HG03558 (cell line): ENCODE results near the gene DDX10.
"Not testable (repeated sequence)": the region's sequence is repeated elsewhere in the genome, so short reads cannot be mapped to it uniquely, and the experiment has no call there.

Experiments used
- ATAC-seq: cut with Tn5 transposase; IDR thresholded peaks from one replicate; pipeline ENCODE4 v1.9.1; 2021; ENCODE audit warnings: moderate number of reproducible peaks; ENCODE audit not compliant: unreplicated experiment; ENCODE audit errors: extremely low read depth

DDX10 gene

DNA sequence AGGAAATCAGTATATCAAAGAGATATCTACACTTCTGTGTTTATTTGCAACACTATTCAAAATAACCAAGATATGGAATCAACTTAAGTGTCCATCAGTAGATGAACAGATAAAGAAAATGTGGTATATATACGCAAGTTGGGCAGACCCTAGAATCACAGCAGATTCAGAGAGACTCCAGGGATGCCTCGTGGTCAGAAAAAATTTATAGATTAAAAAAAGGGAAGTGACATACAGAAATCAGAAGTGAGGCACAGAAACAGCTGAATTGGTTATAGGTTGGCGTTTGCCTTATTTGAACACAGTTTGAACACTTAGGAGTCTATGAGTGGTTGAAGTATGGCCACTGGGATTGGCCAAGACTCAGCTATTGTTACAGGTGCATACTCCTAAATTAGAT lies 10.8 kb upstream of the DDX10 start:
- not testable (repeated sequence) for ATAC-seq

DNA sequence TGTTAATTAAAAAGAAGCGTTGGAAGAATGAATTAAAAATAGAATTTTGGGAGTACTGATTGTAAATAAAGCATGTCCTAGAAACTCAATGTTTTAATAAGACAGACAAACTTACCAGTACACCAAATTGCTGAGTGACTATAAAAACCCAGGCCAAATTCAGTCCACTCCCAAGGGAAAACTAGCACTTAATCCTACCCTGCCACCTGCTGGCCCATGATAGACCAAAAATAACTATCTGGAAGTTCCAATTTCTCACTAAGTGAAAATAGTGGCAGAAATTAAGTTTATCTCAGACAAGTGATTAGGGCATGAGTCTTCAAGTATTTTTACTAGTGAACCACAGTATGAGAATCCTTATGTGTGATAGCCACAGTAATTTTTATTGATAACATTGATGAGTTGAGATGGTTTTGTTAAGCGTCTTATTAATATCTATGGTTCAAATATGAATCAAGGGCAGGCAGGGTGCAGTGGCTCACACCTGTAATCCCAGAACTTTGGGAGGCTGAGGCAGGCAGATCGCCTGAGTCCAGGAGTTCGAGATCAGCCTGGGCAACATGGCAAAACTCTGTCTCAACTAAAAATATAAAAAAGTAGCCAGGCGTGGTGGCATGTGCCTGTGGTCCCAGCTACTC lies 9.8 kb upstream of the DDX10 start:
- ATAC-seq, result no peak

DNA sequence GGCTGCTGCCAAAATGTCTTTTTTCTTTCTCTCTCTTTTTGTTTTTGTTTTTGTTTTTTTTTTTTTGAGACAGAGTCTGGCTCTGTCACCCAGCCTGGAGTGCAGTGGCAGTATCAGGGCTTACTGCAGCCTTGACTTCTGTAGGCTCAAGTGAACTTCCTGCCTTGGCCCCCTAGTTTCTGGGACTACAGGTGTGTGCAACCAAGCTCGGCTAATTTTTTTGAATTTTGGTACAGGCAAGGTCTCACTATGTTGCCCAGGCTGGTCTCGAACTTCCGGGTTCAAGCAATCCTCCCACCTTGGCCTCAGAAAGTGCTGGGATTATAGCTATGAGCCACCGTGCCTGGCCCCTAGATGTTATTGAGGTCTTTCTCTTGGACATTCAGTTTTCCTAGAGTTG lies 2.2 kb upstream of the DDX10 start:
- ATAC-seq, result no peak

DNA sequence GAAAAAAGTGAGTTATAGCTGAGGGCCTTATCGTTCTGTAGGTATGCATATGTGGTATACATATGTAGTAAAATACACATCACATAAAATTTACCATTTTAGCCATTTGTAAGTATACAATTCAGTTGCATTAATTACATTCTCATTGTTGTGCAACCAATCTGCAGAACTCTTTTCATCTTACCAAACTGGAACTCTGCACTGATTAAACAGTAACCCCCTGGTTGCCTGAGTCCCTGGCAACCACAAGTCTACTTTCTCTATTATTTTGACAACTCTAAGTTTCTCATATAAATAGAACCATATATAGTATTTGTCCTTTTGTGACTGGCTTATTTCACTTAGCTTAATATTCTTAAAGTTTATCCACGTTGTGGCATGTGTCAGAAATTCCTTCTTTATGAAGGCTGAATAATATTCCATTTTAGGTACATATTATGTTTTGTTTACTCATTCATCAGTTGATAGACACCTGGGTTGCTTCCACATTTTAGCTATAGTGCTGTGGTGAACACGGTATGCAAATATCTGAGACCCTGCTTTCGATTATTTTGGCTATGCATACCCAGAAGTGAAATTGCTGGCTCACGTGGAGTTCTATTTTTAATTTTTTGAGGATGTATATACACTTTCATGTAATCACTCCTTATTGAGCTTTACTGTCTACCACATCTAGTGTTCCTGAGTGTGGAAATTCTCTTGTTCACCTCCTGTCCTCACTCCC lies 1.6 kb upstream of the DDX10 start:
- peak; percentile 39 for ATAC-seq

DNA sequence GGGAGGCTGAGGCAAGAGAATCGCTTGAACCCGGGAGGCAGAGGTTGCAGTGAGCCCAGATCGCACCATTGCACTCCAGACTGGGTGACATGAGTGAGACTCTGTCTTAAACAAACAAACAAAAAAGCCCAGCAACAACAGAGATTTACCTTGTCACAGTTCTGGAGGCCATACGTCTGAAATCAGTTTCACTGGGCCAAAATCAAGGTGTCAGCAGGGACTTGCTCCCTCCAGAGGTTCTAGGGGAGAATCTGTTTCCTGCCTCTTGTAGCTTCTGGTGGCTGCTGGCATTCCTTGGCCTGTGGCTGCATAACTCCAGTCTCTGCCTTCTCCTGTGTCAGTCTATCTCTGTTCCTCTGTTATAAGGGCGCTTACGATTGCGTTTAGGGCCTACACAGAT lies 1.5 kb downstream of the DDX10 start:
- ATAC-seq, result no peak

DNA sequence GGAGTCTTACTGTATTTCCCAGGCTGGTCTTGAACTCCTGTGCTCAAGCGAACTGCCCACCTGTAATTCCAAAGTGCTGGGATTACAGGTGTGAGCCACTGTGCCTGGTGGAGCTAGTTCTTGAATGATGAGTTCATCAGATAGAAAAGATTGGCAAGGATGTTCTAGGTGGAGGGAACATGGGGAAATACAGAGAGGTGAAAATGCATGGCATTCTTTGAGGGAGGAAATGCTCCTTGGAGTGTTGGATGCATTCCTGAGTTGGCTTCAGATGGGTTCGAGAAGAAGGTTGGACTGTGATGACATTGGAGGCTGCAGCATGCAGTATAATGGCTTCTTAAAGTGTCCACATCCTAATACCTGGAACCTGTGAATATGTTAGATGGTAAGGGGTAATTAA lies 4.4 kb downstream of the DDX10 start:
- ATAC-seq, result no peak

DNA sequence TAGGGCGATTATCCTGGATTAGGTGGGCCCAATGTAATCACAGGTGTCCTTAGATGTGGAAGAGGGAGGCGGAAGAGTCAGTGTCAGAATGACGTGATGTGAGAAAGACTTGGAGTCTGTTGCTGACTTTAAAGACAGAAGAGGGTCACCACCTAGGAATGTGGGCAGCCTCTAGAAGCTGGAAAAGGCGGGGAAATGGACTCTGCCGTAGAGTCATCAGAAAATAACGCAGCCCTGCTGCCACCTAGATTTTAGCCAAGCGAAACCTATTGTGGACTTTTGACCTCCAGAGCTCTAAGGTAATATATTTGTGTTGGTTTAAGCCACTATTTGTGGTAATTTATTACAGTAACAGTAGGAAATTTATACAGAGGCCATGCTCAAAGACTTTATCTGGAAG lies 4.8 kb downstream of the DDX10 start:
- ATAC-seq, result no peak

DNA sequence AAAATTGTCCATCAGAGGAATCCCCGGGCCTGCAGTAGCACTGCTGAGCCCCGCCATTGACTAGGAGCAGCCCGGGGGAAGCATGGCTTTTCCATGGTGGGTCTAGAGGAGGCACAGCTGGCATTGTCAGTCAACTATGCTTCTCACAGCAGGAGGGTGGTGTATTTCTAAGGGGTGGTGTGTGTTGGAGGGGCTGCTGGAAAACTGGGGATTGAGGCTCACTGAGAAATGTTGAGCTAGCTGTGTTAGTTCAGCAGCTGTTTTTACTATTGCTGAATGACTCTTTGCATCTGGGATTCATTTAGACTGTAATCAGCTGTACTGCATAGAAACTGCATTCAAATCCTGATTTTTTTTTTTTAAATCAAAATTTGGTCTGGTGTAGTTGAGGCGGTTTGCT lies 5.6 kb downstream of the DDX10 start:
- no peak for ATAC-seq

DNA sequence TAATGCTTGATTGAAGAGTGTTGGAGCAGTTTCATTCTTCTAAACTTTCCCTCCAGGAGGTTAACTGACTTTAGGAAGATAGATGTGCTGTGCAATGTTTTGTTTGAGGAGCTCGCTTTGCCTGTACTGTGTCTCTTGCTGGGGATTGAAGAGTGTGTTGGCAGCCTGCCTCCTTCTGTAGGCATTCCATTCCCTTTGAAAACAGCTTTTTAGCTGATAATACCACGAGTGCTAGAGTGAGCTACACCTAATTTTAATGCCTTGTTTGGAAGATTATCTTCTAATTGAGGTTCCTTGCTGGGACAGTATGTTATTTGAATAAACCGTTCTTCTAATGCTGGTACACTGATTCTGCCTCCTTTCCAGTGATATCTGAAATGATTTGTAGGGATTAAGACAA lies 7.2 kb downstream of the DDX10 start:
- ATAC-seq, result no peak

DNA sequence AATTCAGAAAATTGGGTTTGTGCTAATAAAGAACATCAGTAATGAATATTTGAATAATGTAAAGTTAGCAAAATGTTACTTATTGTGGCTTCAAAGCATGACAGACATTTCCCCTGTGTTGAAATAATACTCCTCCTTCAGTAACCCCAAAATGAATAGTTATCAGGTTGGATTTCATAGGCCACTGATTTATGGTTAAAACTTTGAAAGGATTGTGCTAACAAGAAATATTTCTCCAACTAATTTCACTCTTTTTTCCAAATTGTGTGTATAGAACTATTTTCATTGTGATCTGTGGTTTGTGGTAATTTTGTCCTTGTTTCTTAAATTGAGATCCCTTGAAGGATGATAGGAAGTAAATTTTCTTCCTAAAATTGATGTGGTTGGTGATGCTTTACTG lies 7.9 kb downstream of the DDX10 start:
- ATAC-seq, result no peak

DNA sequence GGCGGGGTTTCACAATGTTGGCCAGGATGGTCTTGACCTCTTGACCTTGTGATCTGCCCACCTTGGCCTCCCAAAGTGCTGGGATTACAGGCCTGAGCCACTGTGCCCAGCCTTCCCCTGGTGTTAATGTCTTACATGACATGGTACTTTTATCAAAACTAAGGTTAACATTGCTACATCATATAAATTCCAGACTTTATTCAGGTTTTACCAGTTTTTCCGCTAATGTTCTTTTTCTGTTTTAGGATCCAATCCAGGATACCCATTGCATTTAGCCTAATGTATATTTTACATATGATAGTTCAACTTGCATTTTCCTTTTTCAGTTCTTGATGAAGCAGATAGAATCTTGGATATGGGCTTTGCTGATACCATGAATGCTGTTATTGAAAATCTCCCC lies 14.2 kb downstream of the DDX10 start:
- no peak for ATAC-seq

DNA sequence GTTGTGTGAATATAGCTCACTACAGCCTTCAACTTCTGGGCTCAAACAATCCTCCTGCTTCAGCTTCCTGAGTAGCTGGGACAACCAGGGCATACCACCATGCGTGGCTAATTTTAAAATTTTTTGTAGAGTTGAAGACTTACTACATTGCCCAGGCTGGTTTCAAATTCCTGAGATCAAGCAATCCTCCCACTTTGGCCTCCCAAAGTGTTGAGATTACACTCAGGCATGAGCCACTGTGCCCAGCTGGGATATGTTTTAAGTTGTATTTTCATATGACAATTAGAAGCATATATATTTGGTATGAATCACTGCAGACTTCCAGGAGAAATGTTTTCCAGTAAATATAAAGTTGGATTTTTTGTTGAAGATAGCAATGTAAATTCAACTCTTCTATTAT lies 15.4 kb downstream of the DDX10 start:
- no peak for ATAC-seq

DNA sequence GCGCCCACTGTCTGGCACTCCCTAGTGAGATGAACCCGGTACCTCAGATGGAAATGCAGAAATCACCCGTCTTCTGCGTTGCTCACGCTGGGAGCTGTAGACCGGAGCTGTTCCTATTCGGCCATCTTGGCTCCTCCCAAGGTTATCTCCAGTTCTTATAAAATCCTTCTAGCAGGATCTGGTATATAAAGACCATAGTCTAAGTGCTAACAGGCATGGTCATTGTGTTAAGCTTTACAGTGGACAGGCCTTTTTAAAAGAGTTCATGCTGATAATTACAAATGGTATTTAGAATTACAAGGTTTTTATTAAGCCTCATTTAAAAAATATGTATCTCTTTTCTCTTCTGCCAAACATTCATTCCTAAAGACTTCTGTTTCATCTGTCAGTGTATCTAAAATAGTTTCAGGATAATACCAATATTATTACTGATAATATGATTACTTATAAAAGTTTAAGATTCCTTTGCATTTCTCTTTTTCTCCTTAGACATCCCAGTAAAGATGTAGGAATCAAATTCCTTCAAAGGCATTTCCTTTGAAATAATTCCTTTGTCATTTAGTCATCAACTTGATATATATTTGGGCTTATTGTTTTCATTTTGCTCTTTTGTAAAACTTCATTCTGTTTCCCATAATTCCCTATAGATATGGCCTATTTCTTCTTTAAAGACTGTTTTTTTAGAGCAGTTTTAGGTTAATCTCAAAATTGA lies 20.7 kb downstream of the DDX10 start:
- ATAC-seq, result no peak

DNA sequence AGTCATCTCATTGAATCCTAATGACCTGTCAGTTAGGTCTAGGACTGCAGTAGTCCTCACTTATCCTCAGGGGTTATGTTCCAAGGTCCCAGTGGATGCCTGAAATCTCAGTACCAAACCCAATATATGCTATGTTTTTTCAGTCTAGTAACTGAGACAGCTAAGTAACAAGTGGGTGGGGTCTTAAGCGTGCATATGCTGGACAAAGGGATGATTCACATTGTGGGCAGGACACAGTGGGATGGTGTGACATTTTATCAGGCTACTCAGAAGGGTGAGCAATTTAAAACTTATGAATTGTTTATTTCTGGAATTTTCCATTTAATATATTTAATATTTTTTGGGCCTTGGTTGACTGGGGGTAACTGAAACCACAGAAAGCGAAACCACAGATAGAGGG lies 29.0 kb downstream of the DDX10 start:
- ATAC-seq, result no peak

DNA sequence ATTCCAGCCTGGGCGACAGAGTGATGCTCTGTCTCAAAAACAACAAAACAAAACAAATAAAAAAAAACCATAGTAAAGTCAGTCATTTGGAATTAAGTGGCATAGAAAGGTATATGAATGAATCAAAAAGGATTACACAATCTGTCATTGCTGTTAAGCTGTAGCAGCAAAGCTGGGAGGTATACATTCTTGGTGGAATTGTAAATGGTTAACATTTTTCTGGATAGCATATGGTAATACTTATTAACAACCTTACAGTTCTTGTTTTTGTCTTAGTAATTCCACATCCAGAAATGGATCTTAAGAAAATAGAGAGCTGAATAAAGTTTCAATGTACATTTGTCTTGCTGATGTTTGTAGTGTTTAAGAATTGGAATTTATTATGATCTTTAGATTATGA lies 30.0 kb downstream of the DDX10 start:
- ATAC-seq, result no peak

DNA sequence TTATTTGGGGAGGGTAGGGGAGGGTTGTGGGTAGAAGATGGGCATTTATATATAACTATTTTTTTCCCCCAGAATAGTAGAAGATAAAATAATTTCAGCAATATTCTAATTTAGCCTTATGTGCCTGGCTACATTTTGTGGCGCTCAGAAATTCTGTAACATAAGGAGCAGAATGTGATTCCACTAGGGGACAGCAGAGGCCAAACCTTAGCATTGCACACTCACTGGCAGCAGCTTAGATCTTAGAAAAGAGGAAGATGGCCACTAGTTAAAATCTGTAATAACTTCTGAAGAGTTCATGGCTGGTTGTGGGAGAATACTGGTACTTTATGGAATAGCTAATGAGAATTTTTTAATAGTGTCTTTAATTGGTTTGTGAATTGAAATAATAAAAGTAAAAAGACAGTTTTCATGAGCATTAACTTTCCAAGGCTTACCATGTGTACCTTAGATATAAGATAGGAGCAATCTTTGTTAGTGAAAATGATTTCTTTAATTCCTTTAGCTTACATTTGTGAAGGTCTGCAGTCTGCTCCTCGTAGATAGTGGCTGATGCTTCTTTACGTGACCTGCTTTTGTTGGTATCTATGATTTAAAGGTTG lies 33.1 kb downstream of the DDX10 start:
- peak; percentile 58 for ATAC-seq

DNA sequence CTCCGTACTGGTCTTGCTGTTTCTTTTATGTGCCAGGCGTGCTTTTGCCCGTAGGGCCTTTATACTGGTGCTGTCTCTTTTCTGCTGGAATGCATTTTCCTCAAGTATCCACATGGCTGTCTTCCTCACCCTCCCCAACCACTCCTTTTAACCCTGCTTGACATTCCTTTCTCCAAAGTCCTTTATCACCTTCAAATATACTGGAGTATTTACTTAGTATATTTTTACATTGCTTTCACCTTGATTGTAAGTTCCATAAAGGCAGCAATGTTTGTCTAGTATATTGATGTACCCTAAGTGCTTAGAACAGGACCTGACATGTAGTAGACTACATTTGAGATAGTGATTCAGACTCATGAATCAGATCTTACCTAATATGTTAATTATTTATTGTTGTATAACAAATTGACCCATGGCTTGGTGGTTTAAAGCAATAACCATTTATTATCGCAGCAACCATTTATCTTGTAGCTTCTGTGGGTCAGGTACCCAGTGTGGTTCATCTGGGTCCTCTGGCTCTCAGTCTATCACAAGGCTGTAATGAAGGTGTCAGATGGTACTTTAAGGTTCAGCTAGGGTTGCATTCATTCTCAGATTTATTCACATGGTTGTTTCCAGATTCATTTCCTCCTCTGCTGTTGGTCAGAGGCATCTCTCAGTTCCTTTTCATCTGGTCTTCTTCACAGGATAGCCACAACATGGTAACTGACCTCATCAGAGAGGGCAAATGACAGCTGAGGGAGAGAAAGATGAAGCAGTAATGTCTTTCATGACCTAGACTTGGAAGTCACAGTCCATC lies 34.2 kb downstream of the DDX10 start:
- peak; percentile 71 for ATAC-seq

DNA sequence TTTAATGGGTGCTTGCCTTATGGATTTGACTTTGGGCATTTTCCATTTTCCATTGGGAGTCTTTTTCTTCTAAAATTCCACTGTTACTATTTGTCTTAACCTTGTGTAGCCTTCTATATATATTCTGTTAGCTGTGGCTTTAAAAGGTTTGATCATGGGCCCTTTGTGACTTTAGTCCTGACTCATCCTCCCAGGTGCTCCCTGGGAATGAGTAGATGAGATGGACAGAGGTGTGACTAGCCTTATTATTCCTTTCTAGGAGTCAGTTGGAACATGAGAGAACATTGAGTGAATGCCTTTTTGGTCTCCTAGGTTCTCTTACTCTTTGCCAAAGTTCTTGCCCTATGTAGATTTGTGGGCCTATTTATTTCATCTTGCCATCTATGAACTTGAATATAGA lies 39.0 kb downstream of the DDX10 start:
- ATAC-seq, result no peak

DNA sequence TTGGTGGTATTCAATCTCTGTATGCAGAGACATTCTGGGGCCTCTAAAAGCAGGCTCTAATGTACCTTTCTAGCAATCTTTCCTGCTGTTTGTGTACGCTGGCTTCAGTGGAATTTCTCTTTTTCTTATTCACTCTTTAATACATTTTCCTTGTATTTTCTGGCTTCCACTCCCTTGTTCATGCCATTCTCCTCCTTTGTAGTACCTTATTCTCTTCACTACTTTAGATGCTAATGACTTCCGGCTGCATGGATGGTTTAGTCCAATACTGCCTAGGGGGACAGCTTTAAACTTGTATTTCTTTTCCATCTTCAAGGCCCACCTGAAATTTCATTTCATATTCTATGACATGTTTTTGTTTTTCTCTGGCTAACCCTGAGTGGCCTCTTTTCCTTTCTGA lies 40.2 kb downstream of the DDX10 start:
- ATAC-seq, result no peak

DNA sequence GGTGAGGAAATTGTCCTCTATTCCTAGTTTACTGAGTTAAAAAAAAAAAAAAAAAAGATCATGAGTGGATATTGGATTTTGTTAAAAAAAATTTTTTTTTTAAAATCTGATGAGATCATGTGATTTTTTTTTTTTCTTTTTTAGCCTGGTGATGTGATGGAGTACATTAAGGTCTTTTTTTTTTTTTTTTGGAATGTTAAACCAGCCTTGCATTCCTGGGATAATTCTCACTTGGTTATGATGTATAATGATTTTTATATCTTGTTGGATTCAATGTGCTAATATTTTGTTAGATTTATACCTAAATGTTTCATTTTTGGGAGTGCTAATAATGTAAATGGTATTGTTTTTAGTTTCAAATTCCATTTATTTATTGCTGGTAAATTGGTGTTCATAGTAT lies 43.3 kb downstream of the DDX10 start:
- ATAC-seq, result no peak
